ES-I3 (cell line): Measurements from ENCODE around the gene TIMM17A.

Experiments
- H3K36me3 ChIP-seq: 2 replicates; pipeline ENCODE4 v1.6.1; 2013; ENCODE audit warnings: mild to moderate bottlenecking, low read length, control low read depth, moderate library complexity; ENCODE audit not compliant: insufficient read depth
- H3K4me1 ChIP-seq: 2 replicates; pipeline ENCODE4 v1.6.1; 2013; ENCODE audit warnings: mild to moderate bottlenecking, control low read depth, low read length; ENCODE audit not compliant: insufficient read depth
- H3K9ac ChIP-seq: 2 replicates; pipeline ENCODE4 v1.6.1; 2013; ENCODE audit warnings: low read depth, mild to moderate bottlenecking, low read length, moderate library complexity
- H3K9me3 ChIP-seq: 2 replicates; pipeline ENCODE4 v1.6.1; 2013; ENCODE audit warnings: mild to moderate bottlenecking, low read length, moderate library complexity; ENCODE audit not compliant: control insufficient read depth, insufficient read depth

Gene TIMM17A

DNA sequence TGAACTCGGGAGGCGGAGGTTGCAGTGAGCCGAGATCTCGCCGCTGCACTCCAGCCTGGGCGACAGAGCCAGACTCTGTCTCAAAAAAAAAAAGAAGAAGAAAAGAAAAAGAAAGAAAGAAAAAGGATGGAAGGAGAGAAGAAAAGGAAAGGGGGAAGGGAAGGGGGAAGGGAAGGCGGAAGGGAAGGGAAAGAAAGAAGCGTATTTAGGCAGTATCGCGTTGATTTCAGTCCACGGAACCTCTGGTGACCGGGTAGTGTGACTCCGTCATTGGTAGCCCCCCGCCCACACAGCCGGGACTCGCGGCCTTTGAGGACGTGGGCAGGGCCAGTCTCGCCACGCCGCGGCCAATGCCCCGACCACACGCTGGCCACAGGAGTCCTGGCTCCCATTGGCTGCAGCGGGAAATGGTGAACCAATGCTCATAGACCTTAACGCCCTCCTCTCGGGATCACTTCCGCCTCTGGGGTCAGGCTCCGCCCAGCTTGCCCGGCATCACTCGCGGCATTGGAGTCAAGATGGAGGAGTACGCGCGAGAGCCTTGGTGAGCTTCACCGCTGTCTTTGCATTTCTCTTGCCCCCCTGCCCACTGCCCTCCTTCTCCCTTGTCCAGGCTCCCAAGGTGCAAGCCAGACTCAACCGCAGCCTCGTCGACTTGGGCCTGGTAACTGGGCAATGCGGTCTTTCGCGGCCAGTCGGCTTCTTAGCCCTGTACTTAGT is at the start of gene TIMM17A:
TIMM17A (plus strand) TSS at position 495 of the 720 bp plus-strand sequence; CDS start at position 519, 24 bp downstream.
- Histone ChIP-seq H3K36me3 (peaks cover 11% of the 10 kb centered on the region; the same call in 1 of the 2 replicates), H3K4me1 (no peaks in the 10 kb centered on the region), H3K9me3 (no peaks in the 10 kb centered on the region), H3K9ac (peak within 1 kb of the TSS; percentile 88)

DNA sequence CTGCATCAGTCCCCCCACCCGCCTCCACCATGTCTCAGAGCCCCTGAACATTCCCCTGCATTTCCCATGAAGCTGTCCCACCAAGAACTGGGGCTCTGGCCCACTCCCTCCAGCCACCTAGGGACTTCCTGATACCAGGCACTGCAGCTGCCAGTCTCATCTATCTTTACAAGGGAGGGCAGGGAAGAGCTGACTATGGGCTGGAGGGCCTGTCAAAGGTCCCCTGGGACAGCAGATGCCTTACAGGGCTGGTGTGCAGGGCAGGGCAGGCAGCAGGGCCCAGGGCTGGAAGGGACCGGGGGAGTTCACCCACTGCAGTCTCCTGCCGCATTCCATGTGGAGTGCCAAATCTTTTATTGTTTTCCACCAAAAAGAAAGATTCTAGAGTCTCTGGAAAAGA is 49.0 kb upstream of the TIMM17A start:
- Histone ChIP-seq H3K36me3 (no peaks in the 10 kb centered on the region), H3K4me1 (peaks cover 8% of the 10 kb centered on the region), H3K9ac (no peak overlapping the region), H3K9me3 (no peaks in the 10 kb centered on the region)

- Histone ChIP-seq H3K36me3 (no peaks in the 10 kb centered on the region), H3K9ac (no peak overlapping the region)
Measured at GRCh38 chr1:201907621-201908020, 47.7 kb upstream of the TIMM17A start.

GRCh38 chr1:201911826-201912571 is 43.3 kb upstream of the TIMM17A start:
- no peaks in the 10 kb centered on the region for H3K4me1 ChIP-seq
- no peaks in the 10 kb centered on the region for H3K36me3 ChIP-seq
- H3K9ac ChIP-seq: no peak overlapping the region
- no peaks in the 10 kb centered on the region for H3K9me3 ChIP-seq

More at GRCh38 chr1:201907621-201908020, 47.7 kb upstream of the TIMM17A start:
- Histone ChIP-seq H3K9me3 (no peaks in the 10 kb centered on the region), H3K4me1 (peaks cover 8% of the 10 kb centered on the region)

GRCh38 chr1:201912832-201913231 is 42.5 kb upstream of the TIMM17A start:
- Histone ChIP-seq H3K36me3 (no peaks in the 10 kb centered on the region), H3K9me3 (no peaks in the 10 kb centered on the region), H3K9ac (no peak overlapping the region), H3K4me1 (0 out of 2 replicates have a peak, but pooled peaks cover 2% of the 10 kb centered on the region)

DNA sequence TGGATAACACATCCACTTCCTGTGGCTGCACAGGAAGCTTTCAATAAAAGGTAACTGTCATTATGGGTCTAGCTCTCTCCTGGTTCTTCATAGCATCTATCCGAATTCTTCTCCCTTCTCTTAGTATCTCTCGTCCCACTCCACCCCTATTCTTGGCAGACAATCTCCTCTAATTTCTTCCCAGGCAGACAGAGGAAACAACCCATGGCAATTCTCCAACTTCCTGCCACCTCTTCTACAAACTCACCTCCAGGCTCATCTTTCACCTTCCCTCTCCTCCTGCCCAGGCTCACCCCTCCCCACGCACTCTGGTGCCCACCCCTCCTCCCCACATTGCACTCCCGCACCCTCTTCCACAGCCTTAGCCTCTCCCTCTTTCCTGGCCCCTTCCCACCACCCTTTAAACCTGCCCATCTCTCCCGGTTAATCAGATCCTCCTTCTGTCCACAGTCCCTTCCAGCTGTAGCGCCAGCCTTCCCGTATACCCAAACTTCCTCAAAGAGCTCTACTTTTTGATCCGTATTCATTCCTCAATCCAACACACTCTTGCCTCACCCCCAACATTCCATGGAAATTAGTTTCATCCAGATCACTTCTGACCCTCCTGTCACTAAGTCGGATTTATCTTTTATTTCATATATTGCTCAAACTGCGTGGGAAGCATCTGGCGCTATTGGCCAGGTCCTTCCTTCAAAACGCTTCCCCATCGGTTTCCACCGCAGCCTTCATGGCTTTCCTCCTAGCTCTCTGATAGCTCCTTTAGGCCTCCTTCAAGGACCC is 40.7 kb upstream of the TIMM17A start:
- H3K4me1 ChIP-seq: 0 out of 2 replicates have a peak, but pooled peaks cover 4% of the 10 kb centered on the region
- no peaks in the 10 kb centered on the region for H3K9me3 ChIP-seq
- H3K9ac ChIP-seq: no peak overlapping the region

GRCh38 chr1:201916649-201917249 is 38.6 kb upstream of the TIMM17A start:
- Histone ChIP-seq H3K36me3 (no peaks in the 10 kb centered on the region), H3K9me3 (no peaks in the 10 kb centered on the region), H3K9ac (no peak overlapping the region), H3K4me1 (0 out of 2 replicates have a peak, but pooled peaks cover 4% of the 10 kb centered on the region)

More for the DNA sequence above, 40.7 kb upstream of the TIMM17A start:
- no peaks in the 10 kb centered on the region for H3K36me3 ChIP-seq

DNA sequence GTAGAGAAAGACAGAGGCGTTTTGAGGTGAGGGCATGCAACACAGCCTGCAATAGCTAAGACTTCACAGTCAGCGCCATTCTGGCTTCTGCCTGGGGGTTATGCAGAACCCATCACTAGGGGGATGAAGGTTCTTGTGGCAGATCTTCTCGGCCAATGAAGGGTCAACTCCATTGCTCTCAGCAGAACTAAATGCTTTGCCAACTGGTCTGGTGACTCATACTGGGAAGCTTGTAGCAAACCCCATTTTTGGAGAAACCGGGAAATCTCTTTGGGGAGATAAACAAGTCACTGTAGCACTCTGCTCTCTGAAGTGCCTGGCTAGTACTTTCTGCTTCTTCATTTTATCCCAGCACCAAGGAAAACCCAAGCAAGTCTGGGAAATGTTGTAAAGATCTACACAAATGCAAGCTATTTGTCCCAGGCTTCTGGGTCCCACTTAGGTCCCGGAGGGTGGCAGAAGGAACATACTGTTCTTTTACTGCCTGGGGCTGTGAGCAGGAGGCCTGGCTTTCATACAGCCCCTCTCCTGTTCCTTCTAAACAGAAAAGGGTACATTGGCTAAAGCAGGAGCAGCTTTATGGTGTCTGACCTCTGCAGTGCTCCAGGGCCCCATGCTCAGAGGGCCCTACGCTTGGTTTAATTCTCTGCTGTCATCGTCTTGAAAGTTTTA is 37.8 kb upstream of the TIMM17A start:
- Histone ChIP-seq H3K9ac (no peak overlapping the region), H3K4me1 (0 out of 2 replicates have a peak, but pooled peaks cover 4% of the 10 kb centered on the region), H3K9me3 (no peaks in the 10 kb centered on the region; the same call in 1 of the 2 replicates), H3K36me3 (no peaks in the 10 kb centered on the region)

DNA sequence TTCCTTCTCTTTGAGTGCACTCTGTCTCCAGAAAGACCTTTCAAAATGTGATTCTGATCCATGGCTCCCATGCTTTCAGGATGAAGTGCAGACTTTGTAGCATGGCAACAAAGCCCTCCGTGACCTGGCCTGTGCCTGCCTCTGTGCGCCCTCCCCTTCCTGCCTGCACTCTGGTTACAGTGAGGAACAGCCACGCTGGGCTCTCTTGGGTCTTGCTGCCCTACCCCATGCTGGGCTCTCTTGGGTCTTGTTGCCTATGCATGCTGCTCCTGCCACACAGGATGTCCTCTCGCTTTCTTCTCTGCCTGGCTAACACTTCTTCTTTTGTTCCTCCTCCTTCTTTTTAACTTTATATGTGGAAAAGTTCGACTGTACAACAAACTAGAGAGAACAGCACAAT is 37.0 kb upstream of the TIMM17A start:
- Histone ChIP-seq H3K4me1 (0 out of 2 replicates have a peak, but pooled peaks cover 4% of the 10 kb centered on the region), H3K36me3 (no peaks in the 10 kb centered on the region), H3K9ac (no peak overlapping the region), H3K9me3 (no peaks in the 10 kb centered on the region; the same call in 1 of the 2 replicates)

DNA sequence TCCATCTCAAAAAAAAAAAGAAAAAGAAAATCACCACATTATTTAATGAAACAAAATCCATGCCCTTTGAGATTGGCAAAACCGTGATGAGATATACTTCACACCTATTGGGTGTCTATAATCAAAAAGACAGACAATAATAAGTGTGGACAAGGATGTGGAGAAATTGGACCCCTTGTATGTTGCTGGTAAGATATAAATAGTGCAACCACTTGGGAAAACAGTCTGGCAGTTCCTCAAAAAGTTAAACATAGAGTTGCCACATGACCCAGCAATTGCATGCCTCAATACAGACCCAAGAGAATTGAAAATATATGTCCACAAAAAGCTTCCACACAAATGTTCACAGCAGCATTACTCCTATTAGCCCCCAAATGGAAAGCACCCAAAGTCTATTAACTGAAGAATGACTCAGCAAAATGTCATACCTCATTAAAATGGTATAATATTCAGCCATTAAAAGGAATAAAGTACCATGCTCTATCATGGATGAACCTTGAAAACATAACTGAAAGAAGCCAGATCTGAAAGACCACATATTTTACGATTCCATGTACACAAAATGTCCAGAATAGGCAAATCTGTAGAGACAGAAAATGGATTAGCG is 33.2 kb upstream of the TIMM17A start:
- H3K9ac ChIP-seq: no peak overlapping the region
- 0 out of 2 replicates have a peak, but pooled peaks cover 4% of the 10 kb centered on the region for H3K4me1 ChIP-seq
- no peaks in the 10 kb centered on the region; the same call in 1 of the 2 replicates for H3K9me3 ChIP-seq
- H3K36me3 ChIP-seq: no peaks in the 10 kb centered on the region

GRCh38 chr1:201925301-201925567 is 30.1 kb upstream of the TIMM17A start:
- no peaks in the 10 kb centered on the region; the same call in 1 of the 2 replicates for H3K9me3 ChIP-seq
- no peaks in the 10 kb centered on the region for H3K4me1 ChIP-seq
- H3K9ac ChIP-seq: no peak overlapping the region
- no peaks in the 10 kb centered on the region for H3K36me3 ChIP-seq

GRCh38 chr1:201925981-201926645 is 29.2 kb upstream of the TIMM17A start:
- Histone ChIP-seq H3K9ac (no peak overlapping the region), H3K4me1 (no peaks in the 10 kb centered on the region), H3K36me3 (no peaks in the 10 kb centered on the region), H3K9me3 (no peaks in the 10 kb centered on the region; the same call in 1 of the 2 replicates)

GRCh38 chr1:201928266-201928665 is 27.0 kb upstream of the TIMM17A start:
- no peak overlapping the region for H3K9ac ChIP-seq
- no peaks in the 10 kb centered on the region for H3K9me3 ChIP-seq
- no peaks in the 10 kb centered on the region for H3K36me3 ChIP-seq
- H3K4me1 ChIP-seq: no peaks in the 10 kb centered on the region
